Uterus (tissue), 2 donors: ENCODE results near the gene PRAMEF8.
"Not testable (repeated sequence)": the region's sequence is repeated elsewhere in the genome, so short reads cannot be mapped to it uniquely, and the experiment has no call there.

ENCODE experiments used
- CTCF ChIP-seq, 4 experiments: fragments of 200-600 bp in 2 of 4; fragments of 450-650 bp in 2 of 4; sonication (generic) in 2 of 4; IDR thresholded peaks; one replicate each; pipeline ENCODE4 v1.5.1; 2016 to 2019; ENCODE audit warnings: antibody characterized with exemption in 4 of 4, mild to moderate bottlenecking in 2 of 4, moderate library complexity in 1 of 4
- POLR2A ChIP-seq, 2 donors: fragments of 450-650 bp; IDR thresholded peaks; one replicate each; pipeline ENCODE4 v1.6.1; 2016; ENCODE audit warnings: antibody characterized with exemption in 2 of 2, mild to moderate bottlenecking in 1 of 2, moderate library complexity in 1 of 2

GRCh38 chr1:13245841-13246553, 38.9 kb downstream of the PRAMEF8 start:
- not testable (repeated sequence) for TF ChIP-seq POLR2A, CTCF (IDR thresholded peaks at IDR 0.05)
